ENCODE measurements around the gene KDELR1.

KDELR1 gene

DNA sequence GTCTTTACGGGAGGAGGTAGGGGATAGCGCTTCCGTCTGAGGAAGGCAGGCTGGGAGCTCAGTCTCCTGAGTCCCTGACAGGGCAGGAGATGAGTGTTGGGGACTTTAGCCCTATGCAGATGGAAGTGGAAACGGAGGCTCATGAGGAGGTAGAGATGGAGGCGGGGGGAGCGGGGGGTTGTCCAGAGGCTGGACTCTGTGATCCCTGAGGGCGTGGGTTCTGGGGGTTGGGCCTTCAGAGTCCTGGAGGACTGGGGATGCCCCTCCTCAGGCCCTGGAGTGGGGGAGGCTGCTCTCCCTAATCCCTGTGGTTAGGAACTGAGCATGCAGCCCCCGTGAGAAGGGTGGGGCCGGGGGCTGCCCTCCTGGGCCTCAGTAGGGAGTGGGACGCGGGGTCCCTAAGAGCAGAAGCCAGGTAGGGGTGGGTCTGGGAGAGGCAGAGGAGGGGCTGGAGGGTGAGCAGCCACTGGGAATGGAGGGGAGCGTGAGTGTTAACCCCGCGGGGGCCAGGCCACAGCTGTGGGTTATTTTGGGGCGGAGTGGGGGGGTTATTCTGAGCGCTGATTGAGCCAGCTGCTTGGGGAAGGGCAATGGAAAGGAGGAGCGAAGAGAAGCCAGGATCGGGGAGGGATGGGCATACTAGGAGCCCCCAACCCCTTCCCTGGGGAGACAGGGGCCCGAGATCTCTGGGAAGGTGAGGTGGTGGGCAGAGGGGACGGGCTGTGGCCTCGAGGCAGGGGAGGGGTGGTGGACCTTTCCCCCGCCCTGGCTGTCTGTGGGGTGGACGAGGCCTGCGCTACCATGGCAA lies 4.9 kb upstream of the KDELR1 start:
- no peak overlapping the region for H3K4me3 ChIP-seq (ENCODE audit: low read depth, low read length)
- H3K79me2 ChIP-seq, result no peaks in the 10 kb centered on the region
- H3K27me3 ChIP-seq (ENCODE audit: control insufficient read depth, insufficient read depth, low read length), result no peaks in the 10 kb centered on the region
- no peaks in the 10 kb centered on the region for H3K9me3 ChIP-seq (ENCODE audit: control insufficient read depth, low read length)
- TF ChIP-seq, protein P1, sequence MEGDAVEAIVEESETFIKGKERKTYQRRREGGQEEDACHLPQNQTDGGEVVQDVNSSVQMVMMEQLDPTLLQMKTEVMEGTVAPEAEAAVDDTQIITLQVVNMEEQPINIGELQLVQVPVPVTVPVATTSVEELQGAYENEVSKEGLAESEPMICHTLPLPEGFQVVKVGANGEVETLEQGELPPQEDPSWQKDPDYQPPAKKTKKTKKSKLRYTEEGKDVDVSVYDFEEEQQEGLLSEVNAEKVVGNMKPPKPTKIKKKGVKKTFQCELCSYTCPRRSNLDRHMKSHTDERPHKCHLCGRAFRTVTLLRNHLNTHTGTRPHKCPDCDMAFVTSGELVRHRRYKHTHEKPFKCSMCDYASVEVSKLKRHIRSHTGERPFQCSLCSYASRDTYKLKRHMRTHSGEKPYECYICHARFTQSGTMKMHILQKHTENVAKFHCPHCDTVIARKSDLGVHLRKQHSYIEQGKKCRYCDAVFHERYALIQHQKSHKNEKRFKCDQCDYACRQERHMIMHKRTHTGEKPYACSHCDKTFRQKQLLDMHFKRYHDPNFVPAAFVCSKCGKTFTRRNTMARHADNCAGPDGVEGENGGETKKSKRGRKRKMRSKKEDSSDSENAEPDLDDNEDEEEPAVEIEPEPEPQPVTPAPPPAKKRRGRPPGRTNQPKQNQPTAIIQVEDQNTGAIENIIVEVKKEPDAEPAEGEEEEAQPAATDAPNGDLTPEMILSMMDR (IDR thresholded peaks at IDR 0.05), result no peak
- H3K4me2 ChIP-seq (ENCODE audit: low read length), result no peak overlapping the region
- no peaks in the 10 kb centered on the region for H3K36me3 ChIP-seq (ENCODE audit: control insufficient read depth, insufficient read depth, low read length)
- no peak overlapping the region for H3K27ac ChIP-seq
- no peak overlapping the region for H3K9ac ChIP-seq
- no peaks in the 10 kb centered on the region for H3K4me1 ChIP-seq
- H2AFZ ChIP-seq, result no peak overlapping the region

DNA sequence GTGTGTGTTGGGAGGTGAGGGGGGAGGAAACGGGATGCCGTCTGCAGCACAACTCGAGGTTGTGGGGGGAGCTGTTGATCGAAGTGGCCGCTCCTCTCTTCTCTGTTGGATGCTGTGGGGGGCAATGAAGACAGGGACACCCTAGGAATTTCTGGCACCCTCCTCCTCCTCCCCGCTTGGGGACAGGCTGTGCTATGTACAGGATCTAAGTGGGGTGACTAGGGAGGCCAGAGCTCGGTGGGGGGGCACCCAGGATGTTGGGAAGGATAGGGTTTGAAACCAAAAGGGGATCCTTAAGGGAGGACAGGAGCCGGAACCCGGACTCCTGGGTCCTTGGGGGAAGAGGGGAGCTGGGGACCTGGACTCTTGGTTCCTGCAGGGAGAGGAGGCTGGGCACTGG lies 4.1 kb upstream of the KDELR1 start:
- TF ChIP-seq, protein P1 (IDR thresholded peaks at IDR 0.05), result no peak
- Histone ChIP-seq H3K79me2 (peaks cover 5% of the 10 kb centered on the region), H3K36me3 (ENCODE audit: control insufficient read depth, insufficient read depth, low read length) (no peaks in the 10 kb centered on the region), H2AFZ (no peak overlapping the region), H3K4me2 (ENCODE audit: low read length) (peak overlapping the region; percentile 72), H3K4me3 (ENCODE audit: low read depth, low read length) (no peak overlapping the region), H3K4me1 (no peaks in the 10 kb centered on the region), H3K27ac (no peak overlapping the region), H3K27me3 (ENCODE audit: control insufficient read depth, insufficient read depth, low read length) (no peaks in the 10 kb centered on the region), H3K9me3 (ENCODE audit: control insufficient read depth, low read length) (no peaks in the 10 kb centered on the region), H3K9ac (no peak overlapping the region)

DNA sequence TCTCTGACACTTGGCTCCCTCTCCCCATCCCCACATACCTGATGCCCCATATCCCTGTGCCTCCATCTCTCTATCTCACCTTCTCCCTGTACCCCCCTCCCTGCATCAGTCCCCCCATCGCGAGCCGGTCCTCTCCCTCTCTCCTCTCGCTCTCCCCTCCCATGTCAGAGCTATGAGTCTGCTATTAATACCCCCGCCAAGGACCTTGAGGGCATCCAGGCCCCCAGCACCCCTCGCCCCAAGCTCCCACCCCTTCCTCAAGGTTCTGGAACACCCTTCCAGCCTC lies 3.8 kb upstream of the KDELR1 start:
- H2AFZ ChIP-seq, result no peak overlapping the region
- peaks cover 9% of the 10 kb centered on the region for H3K79me2 ChIP-seq
- no peaks in the 10 kb centered on the region for H3K27me3 ChIP-seq (ENCODE audit: control insufficient read depth, insufficient read depth, low read length)
- no peaks in the 10 kb centered on the region for H3K36me3 ChIP-seq (ENCODE audit: control insufficient read depth, insufficient read depth, low read length)
- TF ChIP-seq, protein P1 (IDR thresholded peaks at IDR 0.05), result no peak
- peak overlapping the region; percentile 72 for H3K4me2 ChIP-seq (ENCODE audit: low read length)
- H3K4me1 ChIP-seq, result no peaks in the 10 kb centered on the region
- H3K9ac ChIP-seq, result no peak overlapping the region
- no peaks in the 10 kb centered on the region for H3K9me3 ChIP-seq (ENCODE audit: control insufficient read depth, low read length)
- peak overlapping the region; percentile 51 for H3K4me3 ChIP-seq (ENCODE audit: low read depth, low read length)
- H3K27ac ChIP-seq, result no peak overlapping the region

DNA sequence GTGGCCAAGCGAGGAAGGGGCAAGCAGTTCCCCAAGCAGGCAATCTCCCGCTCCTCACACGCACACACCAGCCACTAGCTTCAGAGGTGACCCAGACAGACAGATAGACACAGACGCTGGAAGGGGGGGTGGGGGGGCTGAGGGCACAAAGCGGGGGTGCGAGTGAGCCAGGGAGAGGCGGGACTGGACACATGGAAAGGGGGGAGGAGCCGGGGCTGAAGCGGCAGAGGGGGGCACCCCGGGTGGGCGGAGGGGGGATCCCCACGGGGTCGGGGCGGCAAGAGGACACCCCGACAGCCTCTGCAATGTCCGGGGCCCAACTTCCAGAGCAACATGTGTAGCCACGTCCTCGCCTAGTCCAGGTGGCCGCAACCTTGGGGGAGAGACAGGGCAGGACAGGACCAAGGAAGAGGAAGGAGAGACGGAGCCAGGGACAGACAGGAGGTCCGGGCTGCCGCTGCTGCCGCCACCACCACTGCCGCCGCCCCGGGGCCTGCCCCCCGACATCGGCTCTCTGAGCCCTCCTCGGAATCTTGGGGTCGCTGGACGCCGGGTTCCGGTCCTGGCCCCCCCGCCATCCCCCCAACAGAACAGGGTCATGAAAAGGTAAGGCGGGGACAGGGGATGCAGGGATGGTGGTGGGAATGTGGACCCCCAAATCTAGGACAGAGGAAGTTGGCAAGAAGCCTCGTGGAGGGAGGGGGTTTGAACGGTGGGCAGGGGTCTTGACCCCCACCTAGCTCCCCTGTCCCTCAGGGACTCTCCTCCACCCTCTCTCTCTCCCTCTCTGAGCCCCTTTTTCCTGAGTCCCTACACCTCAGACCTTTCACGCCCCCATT lies 3.2 kb upstream of the KDELR1 start:
- Histone ChIP-seq H3K4me2 (ENCODE audit: low read length) (peak overlapping the region; percentile 72), H3K4me1 (no peaks in the 10 kb centered on the region), H2AFZ (no peak overlapping the region), H3K27ac (no peak overlapping the region), H3K36me3 (ENCODE audit: control insufficient read depth, insufficient read depth, low read length) (no peaks in the 10 kb centered on the region), H3K9ac (no peak overlapping the region), H3K4me3 (ENCODE audit: low read depth, low read length) (peak overlapping the region; percentile 51), H3K27me3 (ENCODE audit: control insufficient read depth, insufficient read depth, low read length) (no peaks in the 10 kb centered on the region), H3K9me3 (ENCODE audit: control insufficient read depth, low read length) (no peaks in the 10 kb centered on the region), H3K79me2 (peaks cover 10% of the 10 kb centered on the region)
- TF ChIP-seq, protein P1 (IDR thresholded peaks at IDR 0.05), result no peak
